Hepatocyte (in vitro differentiated cells): ENCODE measurements around the gene FBXO10.

Experiments used
- EZH2 ChIP-seq: fragments of 200-600 bp; sonication (generic); IDR thresholded peaks from 2 replicates; pipeline ENCODE4 v1.6.1; 2016; ENCODE audit warnings: antibody characterized with exemption, mild to moderate bottlenecking, borderline replicate concordance
- EZH2phosphoT487 ChIP-seq: fragments of 200-600 bp; sonication (generic); IDR thresholded peaks from one replicate; pipeline ENCODE4 v1.6.1; 2018; ENCODE audit warnings: antibody characterized with exemption, mild to moderate bottlenecking, low read depth, moderate library complexity; ENCODE audit not compliant: unreplicated experiment, severe bottlenecking
- TF ChIP-seq, protein P1 (sequence below): fragments of 200-600 bp; sonication (generic); IDR thresholded peaks from 2 replicates; pipeline ENCODE4 v1.5.1; 2016; ENCODE audit warnings: antibody characterized with exemption, mild to moderate bottlenecking; ENCODE audit not compliant: poor library complexity

DNA sequence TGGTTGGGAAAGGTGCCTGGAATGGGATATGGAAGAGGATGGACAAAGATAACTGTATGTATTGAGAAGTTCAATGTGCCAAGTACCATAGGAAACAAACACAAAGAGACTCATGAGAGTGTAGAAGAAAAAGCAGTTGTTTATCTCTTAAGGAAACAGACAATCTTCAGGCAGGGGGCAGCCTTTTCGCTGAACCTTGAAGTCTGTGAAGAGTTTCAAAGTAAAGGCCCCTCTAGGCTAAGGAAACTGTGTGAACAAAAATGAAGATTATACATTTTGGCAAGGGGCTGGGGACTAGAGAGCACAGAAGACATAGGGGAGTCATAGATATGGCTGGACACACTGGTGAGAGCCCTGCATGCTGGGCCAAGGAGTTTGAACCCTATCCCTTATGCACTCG lies 47.1 kb upstream of the FBXO10 start:
- TF ChIP-seq, protein P1, sequence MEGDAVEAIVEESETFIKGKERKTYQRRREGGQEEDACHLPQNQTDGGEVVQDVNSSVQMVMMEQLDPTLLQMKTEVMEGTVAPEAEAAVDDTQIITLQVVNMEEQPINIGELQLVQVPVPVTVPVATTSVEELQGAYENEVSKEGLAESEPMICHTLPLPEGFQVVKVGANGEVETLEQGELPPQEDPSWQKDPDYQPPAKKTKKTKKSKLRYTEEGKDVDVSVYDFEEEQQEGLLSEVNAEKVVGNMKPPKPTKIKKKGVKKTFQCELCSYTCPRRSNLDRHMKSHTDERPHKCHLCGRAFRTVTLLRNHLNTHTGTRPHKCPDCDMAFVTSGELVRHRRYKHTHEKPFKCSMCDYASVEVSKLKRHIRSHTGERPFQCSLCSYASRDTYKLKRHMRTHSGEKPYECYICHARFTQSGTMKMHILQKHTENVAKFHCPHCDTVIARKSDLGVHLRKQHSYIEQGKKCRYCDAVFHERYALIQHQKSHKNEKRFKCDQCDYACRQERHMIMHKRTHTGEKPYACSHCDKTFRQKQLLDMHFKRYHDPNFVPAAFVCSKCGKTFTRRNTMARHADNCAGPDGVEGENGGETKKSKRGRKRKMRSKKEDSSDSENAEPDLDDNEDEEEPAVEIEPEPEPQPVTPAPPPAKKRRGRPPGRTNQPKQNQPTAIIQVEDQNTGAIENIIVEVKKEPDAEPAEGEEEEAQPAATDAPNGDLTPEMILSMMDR: no peak
- TF ChIP-seq EZH2phosphoT487: no peak
- no peak for TF ChIP-seq EZH2
